Amniotic epithelial cell (primary cell): Measurements from ENCODE around the gene BCKDHB.
A peak's percentile ranks its signal among the peaks of the same experiment; 100 is the strongest.
"Not testable (repeated sequence)": the region's sequence is repeated elsewhere in the genome, so short reads cannot be mapped to it uniquely, and the experiment has no call there.

Experiments used
- DNase-seq: peaks from one replicate; pipeline ENCODE4 v3.0.0-alpha.2; 2010; ENCODE audit warnings: low read depth

The BCKDHB gene

GRCh38 chr6:80263585-80263984, 157.1 kb downstream of the BCKDHB start:
- DNase-seq = no peak

DNA sequence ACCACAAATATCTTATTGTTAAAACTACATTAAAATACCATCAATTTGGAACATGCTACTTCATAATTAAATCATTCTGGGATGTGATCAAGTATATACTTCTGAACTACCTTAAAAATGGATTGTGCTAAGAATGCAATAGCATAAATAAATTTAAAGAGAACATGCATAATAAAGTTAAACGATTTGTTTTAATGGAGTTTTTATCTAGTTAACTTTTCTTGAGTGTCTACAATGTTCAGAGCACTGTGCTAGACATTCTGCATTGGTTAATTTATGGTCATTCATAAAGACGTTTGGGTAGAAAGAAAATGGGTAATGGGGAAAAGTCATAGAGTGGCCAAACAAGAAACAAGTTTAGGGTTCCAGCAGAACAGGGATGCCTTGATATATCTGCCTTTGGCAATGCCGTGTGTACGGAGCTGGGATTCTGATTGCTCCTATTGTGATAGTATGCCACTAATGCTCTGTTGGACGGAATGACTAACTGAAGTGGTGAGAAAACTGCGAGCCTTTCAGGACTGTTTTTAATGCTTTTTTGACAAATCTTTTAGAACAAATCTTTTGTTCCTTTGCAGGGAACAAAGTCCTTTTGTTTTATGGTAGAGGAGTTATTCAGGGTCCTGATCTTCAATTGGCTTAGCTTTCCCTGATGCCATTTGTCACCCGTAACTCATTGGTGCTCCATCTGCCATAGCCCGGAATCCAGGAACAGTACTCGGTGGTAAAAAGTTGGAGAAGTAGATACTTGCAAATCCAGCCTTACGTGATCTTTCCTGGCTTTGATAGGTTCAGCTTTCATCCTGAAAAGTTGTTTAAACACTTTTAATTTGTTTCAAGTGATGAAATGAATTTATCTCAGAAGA, 162.6 kb downstream of the BCKDHB start:
- no peak for DNase-seq

DNA sequence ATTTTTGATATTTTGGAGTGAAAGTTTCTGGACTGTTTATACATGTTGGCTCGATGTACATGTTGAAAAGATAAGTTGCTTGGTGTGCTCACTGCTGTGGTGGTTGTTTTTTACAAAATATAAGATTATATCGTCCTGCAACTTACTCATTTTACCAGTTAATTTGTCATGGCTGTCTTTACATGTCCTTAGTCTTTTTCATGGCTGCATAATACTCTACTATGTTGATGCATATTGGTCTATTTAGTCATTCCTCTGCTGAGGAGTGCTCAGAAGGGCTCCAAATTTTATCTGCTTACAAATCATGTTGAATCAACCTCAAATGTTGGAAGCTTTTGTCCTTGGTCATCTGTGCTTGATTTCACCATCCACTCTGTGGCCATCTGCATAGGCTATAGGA, 164.6 kb downstream of the BCKDHB start:
- no peak for DNase-seq

DNA sequence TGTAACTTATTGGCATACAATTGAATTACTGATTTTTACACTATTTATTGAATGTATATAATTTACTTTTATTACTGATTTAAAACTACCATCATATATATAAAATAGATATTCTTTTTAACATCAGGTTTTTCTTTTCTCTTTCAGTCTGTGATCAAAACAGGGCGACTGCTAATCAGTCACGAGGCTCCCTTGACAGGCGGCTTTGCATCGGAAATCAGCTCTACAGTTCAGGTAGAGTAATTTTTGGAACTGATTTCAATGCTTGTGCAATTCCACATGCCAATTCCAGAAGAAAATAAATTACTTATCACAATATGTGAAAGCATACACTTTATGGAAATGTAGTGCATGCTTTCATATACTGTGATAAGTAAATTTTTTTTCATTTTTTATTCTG, 166.5 kb downstream of the BCKDHB start:
- no peak for DNase-seq

DNA sequence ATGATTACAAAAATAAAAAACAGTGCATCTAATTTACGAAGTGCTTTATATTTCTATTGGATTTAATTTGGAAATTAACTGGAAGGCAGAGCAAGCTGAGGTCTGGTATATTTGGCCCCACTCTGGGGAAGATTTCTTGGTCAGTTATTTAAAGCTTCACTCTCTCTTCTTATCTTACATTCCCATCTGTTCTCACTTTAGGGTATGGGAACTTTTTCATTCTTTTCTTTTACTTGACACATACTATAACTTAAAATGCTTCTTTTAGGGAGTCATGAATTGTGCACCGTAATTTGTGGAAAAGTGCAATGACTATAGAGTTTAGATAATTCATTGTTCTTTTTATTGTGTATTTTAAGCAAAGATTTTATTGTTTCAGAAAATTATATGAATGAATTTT, 170.4 kb downstream of the BCKDHB start:
- no peak for DNase-seq

GRCh38 chr6:80277501-80277900, 171.0 kb downstream of the BCKDHB start:
- no peak for DNase-seq

- peak; percentile 86 for DNase-seq
Observed at GRCh38 chr6:80280262-80281010, 174.0 kb downstream of the BCKDHB start.

DNA sequence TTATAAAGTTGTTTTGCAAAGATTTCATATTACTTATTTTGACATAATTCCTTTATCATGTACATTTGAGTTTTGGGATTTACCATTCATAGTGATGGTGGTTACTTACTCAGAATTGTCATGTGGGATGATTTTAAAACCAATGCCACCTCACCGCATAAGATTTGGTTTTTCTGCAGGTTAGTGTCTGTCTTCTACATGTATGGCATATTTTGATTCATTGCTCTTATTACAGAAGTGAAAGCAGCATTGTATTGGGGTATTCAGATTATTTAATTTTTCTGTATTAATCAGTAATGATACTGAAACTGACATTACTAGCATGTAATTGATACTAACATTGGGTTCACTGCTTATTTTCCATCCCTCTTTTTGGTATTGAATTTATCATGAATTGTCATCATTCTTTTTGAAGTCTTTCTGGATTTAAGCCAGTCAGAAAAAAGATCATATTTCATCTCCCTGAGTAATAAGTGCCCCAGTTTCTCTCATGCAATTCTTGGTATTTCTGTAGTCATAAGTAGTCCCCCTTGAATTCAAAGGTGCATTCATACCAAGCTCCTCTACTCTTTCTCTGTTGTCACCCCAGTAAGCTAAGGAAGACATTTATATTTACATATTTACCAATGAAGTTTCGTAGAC, 176.6 kb downstream of the BCKDHB start:
- no peak for DNase-seq

DNA sequence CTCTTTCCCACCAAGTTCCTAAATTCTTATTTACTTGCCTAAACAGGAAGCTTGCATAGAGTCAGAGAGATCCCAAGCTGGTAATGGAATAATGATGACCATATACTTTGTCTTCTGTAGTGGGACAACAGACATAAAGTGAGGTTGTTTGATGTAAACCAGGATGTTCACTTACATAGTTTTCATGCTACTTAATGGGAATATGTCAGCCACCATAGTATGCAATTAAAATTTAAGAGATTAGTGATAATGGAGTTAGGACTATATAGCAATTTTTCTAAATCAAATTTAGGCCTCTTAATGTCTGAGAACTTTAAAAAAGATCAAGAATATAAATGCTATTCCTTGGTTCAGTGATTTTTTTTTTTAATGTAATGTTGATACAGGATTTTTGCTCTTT, 180.6 kb downstream of the BCKDHB start:
- DNase-seq = no peak

- no peak for DNase-seq
Observed at GRCh38 chr6:80287607-80288006, 181.1 kb downstream of the BCKDHB start.

DNA sequence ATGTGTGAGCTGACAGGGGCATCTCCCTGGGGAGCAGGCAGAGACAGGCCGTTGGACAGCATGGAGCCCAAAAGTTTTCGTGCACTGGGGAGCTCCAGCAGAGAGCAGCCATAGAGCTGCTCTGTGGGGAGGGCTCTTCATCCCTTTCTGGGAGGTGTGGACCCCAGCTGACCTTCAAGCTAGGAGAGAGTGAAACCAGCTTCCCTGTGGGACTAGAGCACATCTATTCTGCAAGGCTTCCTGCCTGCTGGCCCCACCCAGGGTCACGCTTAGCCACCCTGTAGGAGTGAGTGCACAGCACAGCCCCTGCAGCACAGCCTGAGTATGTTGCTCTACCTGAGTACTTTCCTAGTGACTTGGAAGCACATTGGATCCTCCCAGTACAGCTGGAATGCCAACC, 183.3 kb downstream of the BCKDHB start:
- no peak for DNase-seq

DNA sequence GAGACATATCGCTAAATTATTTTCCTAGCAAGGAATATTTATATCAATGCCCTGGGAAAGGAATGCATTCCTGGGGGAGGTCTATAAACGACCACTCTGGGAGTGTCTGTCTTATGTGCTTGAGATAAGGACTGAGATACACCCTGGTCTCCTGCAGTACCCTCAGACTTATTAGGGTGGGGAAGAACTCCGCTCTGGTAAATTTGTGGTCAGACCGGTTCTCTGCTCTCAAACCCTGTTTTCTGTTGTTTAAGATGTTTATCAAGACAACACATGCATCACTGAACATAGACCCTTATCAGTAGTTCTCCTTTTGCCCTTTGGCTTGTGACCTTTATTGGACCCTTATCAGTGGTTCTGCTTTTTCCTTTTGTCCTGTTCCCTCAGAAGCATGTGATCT, 188.1 kb downstream of the BCKDHB start:
- DNase-seq = not testable (repeated sequence)

- no peak for DNase-seq
Observed at GRCh38 chr6:80302716-80303115, 196.2 kb downstream of the BCKDHB start.

DNA sequence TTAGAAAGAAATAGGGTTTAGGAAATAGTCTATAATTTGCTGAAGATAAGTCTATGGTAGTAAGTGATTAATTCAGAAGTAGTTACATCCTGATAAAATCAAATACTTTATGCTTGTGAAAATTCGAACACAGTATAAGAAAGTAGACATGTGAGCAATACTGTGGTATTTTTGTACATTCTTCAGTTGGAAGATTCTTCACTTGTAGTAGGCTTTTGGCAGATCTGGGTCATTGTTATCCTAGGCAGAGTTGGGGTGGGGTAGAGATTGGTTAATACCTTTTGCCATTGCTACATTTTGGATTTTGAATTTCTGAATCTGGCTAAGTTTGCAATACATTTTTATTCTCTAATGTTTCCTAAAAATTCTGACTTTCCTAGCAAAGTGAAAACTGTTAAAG, 197.5 kb downstream of the BCKDHB start:
- DNase-seq = peak; percentile 64

DNA sequence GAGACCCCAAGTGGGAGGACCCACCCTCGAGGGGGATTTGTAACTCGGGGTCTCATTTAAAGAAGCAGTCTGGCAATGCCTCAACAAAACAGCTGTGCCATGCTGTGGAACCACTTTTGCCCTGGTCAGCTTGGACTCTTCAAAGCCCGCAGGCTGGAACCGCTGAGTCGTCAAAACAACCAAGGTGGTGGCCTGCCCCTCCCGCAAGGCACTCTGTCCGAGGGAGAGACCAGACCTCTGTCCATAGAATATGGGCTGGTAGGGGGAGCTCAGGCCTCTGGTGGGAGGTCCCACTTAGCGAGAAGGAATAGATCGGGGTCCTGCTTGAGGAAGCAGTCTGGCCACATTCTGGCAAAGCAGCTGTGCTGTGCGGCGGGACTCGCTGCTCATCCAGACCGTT, 208.1 kb downstream of the BCKDHB start:
- no peak for DNase-seq

DNA sequence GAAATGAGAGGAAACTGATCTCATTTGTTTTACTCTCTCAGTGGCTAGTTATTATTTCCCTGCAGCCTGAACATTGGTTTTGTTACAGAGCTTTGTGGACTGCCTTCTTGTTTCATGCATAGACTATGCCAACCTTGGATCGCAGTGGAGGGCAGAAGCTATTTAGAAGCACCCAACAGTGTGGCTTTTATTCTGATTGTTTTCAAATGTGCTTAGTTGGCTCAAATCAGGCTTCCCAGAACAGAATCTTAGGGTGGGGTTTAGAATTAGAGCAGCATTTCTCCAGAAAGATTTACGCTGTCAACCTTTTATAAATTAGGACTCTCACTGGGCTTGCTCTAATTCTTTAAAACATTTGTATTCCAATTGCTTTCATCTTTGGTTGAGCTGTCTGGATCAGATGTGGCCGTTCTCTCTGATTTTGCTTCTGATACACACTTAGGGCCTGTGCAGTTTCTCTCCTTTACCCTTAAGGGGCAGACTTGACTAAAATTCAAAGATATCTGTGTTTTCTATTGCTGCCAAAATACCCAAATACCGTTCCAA, 210.3 kb downstream of the BCKDHB start:
- DNase-seq = no peak

DNA sequence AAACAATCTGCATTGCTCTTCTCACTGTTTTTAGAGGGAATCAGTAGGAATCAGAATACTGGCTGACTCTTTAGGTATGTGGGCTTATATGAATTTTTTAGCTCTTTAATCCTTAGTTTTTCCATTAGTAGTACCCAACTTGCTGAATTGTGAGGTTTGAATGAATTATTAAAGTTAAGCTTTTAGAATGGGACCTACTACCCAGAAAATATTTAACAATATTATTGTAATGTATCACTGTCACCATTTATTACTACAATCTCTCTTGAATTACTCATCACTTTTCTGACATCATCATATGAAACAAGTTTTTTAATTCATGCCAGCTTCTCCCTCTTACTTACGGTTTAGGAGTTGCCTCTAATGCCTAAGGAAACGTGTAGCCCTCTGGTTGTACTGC, 212.7 kb downstream of the BCKDHB start:
- DNase-seq = peak; percentile 25

DNA sequence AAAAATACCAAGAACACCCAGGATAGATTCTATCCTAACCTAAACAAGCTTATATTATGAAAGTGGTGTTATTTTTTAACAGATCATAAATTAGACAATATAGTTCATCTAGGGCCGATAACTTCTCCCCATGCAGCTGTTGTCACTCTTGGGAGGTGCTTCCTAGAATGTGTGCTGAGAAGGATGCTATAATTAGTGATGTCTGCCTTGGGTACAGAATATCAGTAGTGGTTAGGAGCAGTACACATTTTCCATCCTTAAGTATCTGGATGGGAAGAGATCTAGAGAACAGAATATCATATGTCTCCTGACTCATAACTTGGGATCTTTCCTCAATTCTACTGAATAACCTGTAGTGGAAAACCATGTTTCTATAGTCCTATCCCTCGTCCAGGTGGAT, 214.5 kb downstream of the BCKDHB start:
- no peak for DNase-seq

DNA sequence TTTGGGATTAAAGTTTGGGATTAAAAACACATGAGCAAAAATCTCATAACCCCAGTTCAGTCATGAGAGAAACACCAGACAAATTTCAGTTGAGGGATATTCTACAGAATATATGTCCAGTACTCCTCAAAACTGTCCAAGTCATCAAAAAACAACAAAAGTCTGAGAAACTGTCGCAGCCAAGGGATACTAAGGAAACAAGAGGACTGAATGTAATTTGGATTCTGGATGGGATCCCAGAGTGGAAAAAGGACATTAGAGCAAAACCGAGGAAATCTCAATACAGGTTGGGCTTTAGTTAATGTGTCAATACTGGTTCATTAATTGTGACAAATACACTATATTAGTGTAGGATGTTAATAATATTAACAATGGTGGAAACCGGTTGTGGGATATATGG, 219.3 kb downstream of the BCKDHB start:
- DNase-seq = no peak

DNA sequence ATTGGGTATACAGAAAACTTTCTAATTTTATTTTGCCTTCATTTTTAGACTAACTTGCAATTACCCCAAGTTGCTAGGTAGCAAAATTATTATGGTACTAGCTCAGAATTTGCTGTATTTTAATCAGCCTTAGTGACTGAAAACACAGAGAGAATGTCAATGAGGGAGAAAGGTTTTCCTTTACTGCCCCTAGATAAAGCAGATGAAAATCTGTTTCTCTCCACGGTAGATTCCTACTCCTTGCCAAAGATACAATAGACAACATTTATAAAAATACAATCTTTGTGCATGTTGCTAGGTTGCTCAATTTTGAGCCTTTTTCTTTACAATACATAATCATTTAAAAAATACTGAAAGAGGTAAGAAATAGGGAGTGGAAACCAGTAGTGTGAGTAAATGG, 222.2 kb downstream of the BCKDHB start:
- no peak for DNase-seq

DNA sequence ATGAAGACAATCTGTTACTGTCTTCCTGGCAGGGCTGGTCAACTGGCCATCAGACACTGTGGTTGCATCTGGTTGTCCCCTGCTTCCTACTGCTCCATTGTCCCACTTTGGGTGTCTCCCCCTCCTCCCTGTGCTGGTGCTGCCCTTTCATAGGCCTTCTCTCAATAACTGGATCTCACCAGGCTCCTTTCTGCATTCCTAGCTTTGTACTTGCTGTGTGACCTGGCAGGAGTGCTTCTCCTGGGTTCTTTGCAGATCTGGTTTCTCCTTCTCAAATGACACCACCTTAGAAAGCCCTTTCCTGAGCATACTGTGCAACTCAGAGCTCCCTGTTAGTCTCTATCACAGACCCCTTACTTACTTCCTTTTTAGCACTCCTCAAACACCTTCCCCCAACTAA, 223.0 kb downstream of the BCKDHB start:
- no peak for DNase-seq

DNA sequence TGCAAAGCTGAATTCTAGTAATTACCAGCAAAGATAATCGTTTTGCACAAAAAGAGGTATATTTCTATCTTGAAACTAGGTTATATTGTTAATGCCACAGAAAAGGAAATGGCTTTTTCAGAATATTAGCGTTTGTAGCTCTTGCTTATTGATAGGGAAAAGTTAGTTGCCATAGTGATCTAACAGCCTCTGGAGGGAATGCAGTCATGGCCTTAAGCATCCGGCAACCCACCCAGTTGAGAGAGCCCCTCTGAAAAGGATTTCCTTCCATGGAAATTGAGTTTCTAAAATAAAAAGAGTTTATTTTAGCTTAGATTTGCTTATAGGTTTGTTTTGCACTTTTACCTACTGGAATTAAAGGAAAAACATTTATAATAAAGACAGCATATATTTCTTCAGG, 224.5 kb downstream of the BCKDHB start:
- DNase-seq = no peak

DNA sequence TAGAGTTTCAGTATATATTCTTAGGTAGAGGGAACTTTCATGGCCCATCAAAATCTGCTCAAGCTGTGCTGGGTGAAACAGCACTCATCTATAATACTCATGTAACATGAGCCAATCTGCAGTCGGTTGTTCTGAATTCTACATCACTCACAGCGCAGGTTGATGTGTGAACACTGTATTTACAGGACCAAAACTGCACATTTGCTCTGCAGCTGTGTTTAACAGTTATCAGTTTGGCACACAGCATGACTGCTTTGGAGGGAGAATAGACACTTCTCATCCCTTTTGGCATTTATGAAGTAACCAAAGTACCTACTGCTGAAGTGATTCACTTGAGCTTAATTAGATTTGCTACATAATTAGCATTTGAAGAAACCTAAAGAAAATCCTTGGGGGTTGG, 225.1 kb downstream of the BCKDHB start:
- DNase-seq = no peak
